B cell (primary cell): ENCODE data around the gene ACOX2. TPM values are rescaled to one million over a fixed set of nuclear protein-coding genes. Genes with fewer than 3 reads are reported as not detected.

Experiments
- ATAC-seq: fragments of 200-7000 bp; cut with Tn5 transposase; one replicate; pipeline ENCODE4 v1.10.0; 2021; ENCODE audit warnings: low read depth, mild to moderate bottlenecking, moderate number of reproducible peaks, moderate library complexity
- CTCF ChIA-PET: fragments of 350-600 bp; sonication (Branson Sonifier 250); formaldehyde crosslinking; loops from one replicate; lab custom pipeline; 2021; ENCODE audit warnings: antibody characterized with exemption, inconsistent platforms; lab: Charles Lee
- POLR2A ChIA-PET: fragments of 350-600 bp; sonication (Branson Sonifier 250); formaldehyde crosslinking; loops from one replicate; lab custom pipeline; 2021; ENCODE audit warnings: antibody characterized with exemption; lab: Charles Lee
- DNase-seq: peaks from one replicate; pipeline ENCODE4 v3.0.0; 2013
- H2AFZ ChIP-seq: 2 replicates; pipeline ENCODE4 v1.6.1; 2012; ENCODE audit warnings: mild to moderate bottlenecking, low read depth, low read length; ENCODE audit not compliant: insufficient read depth, poor library complexity, severe bottlenecking
- H3K27ac ChIP-seq, 2 donors: 1 replicate in 1 of 2; 2 replicates in 1 of 2; pipeline ENCODE4 v1.5.1; 2012 to 2013; ENCODE audit warnings: low read length in 2 of 2, mild to moderate bottlenecking in 2 of 2, moderate library complexity in 1 of 2
- H3K27me3 ChIP-seq, 4 experiments: fragments of 200-600 bp in 1 of 4; sonication (generic) in 1 of 4; replicated peaks in 1 of 4; 1 replicate in 2 of 4; 2 replicates in 2 of 4; pipeline versions ENCODE4 v1.6.1 to v1.7.0; 2013 to 2016; ENCODE audit warnings: low read length in 3 of 4, mild to moderate bottlenecking in 2 of 4, mixed read lengths in 1 of 4, moderate library complexity in 1 of 4; ENCODE audit not compliant: insufficient read depth in 4 of 4, control insufficient read depth in 3 of 4; ENCODE audit errors: control extremely low read depth in 1 of 4
- H3K36me3 ChIP-seq, 2 experiments: replicated peaks in 1 of 2; 1 replicate in 1 of 2; 2 replicates in 1 of 2; pipeline versions ENCODE4 v1.6.1 to v1.7.1; 2013; ENCODE audit warnings: low read length in 1 of 2; ENCODE audit not compliant: insufficient read depth in 2 of 2, control insufficient read depth in 1 of 2; ENCODE audit errors: control extremely low read depth in 1 of 2, extremely low read depth in 1 of 2
- H3K4me1 ChIP-seq, 2 donors: fragments of 200-600 bp in 1 of 2; sonication (generic) in 1 of 2; 1 replicate in 1 of 2; 2 replicates in 1 of 2; pipeline versions ENCODE4 v1.5.1 to v1.6.1; 2013 to 2017; ENCODE audit warnings: low read length in 2 of 2; ENCODE audit not compliant: control insufficient read depth in 2 of 2, insufficient read depth in 2 of 2
- H3K4me2 ChIP-seq: replicated peaks from 2 replicates; pipeline ENCODE3; 2012; ENCODE audit warnings: mild to moderate bottlenecking, low read depth, low read length; ENCODE audit not compliant: poor library complexity, severe bottlenecking
- H3K4me3 ChIP-seq, 5 experiments: fragments of 200-600 bp in 1 of 5; sonication (generic) in 1 of 5; 1 replicate in 3 of 5; 2 replicates in 2 of 5; pipeline versions ENCODE4 v1.5.1 to v1.7.0; 2011 to 2016; ENCODE audit warnings: low read length in 4 of 5, mild to moderate bottlenecking in 4 of 5, low read depth in 2 of 5, control low read depth in 1 of 5, moderate library complexity in 1 of 5; ENCODE audit not compliant: insufficient read depth in 1 of 5; ENCODE audit errors: control extremely low read depth in 1 of 5, extremely low read depth in 1 of 5
- H3K79me2 ChIP-seq: fragments of 200-600 bp; sonication (generic); one replicate; pipeline ENCODE4 v1.6.0; 2016; ENCODE audit warnings: low read length; ENCODE audit not compliant: control insufficient read depth, insufficient read depth
- H3K9ac ChIP-seq: fragments of 200-600 bp; sonication (generic); 2 replicates; pipeline ENCODE4 v1.6.1; 2017; ENCODE audit warnings: mild to moderate bottlenecking, low read length, moderate library complexity
- H3K9me3 ChIP-seq, 3 donors: one replicate each; pipeline versions ENCODE4 v1.6.1 to v1.7.1; 2013; ENCODE audit warnings: low read length in 2 of 3; ENCODE audit not compliant: control insufficient read depth in 2 of 3, insufficient read depth in 1 of 3; ENCODE audit errors: control extremely low read depth in 1 of 3
- H4K20me1 ChIP-seq: 2 replicates; pipeline ENCODE4 v1.6.0; 2012; ENCODE audit warnings: mild to moderate bottlenecking, low read length; ENCODE audit not compliant: insufficient read depth, control insufficient read depth, poor library complexity, severe bottlenecking
- H3K27ac Mint-ChIP-seq: one replicate; pipeline ENCODE4 v1.8.0; 2021; ENCODE audit warnings: mixed read lengths
- H3K27me3 Mint-ChIP-seq: one replicate; pipeline ENCODE4 v1.8.0; 2021; ENCODE audit warnings: mixed read lengths
- H3K4me1 Mint-ChIP-seq: one replicate; pipeline ENCODE4 v1.8.0; 2021; ENCODE audit warnings: mixed read lengths
- H3K4me3 Mint-ChIP-seq: one replicate; pipeline ENCODE4 v1.8.0; 2021; ENCODE audit warnings: mixed read lengths
- H3K9me3 Mint-ChIP-seq: one replicate; pipeline ENCODE4 v1.8.0; 2022; ENCODE audit warnings: mixed read lengths; ENCODE audit not compliant: insufficient read depth
- EZH2 ChIP-seq: IDR thresholded peaks from 2 replicates; pipeline ENCODE4 v1.6.1; 2012; ENCODE audit warnings: borderline replicate concordance, low read depth, mild to moderate bottlenecking, moderate library complexity, low read length; ENCODE audit not compliant: insufficient read depth, poor library complexity, severe bottlenecking
- WGBS: methylation state at CpG from one replicate; pipeline ENCODE4 v1.1.5; 2013; ENCODE audit warnings: missing lambda C conversion rate; ENCODE audit not compliant: insufficient coverage; 5-methylcytosine and 5-hydroxymethylcytosine counted together
- intact Hi-C: fragments of 100-400 bp; cut with micrococcal nuclease; formaldehyde crosslinking; loops from one replicate; pipeline ENCODE4 v1.10.0; 2022
- polyA plus RNA-seq: library from polyadenylated mRNA; depleted of rRNA; stranded (reverse); fragments of >200 nt; gene quantifications from 2 replicates; pipeline ENCODE4 v1.2.3, GENCODE V29; 2012
- total RNA-seq, 2 donors: library from RNA; stranded (reverse); fragments of 120-200 nt in 1 of 2; gene quantifications; 1 replicate in 1 of 2; 2 replicates in 1 of 2; pipeline versions ENCODE4 v1.2.3 to v1.2.4, GENCODE V29; 2013 to 2022
- TF ChIP-seq, protein P1 (sequence below): fragments of 200-600 bp; IDR thresholded peaks from one replicate; pipeline ENCODE4 v1.8.0; 2022; ENCODE audit warnings: antibody characterized with exemption, mild to moderate bottlenecking

Gene ACOX2
- total and polyA plus RNA-seq, 2 donors (not counting 1 experiment from before 2014, with no cell fraction given), result not detected

DNA sequence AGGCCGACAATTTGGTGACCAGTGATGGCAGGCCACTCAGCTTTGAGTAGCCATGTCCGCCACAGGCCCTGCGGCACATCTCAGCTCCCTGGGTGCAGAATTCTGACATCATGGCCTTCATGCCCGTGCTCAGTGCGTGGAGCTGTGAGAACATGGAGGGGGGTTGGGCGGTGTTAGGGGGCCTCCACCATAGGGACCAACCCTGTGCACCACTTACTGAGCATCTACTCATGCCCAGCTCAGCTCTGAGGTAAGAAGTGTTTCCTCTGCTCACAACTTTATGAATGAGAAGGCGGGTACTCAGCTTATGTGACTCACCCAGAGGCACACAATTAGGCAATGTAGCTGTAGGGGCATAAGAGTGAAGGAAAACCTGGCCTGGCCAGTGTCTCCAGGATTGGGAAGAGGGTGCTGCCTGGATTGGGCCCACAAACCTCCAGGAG is 10.5 kb downstream of the ACOX2 start:
- Histone ChIP-seq H3K27me3 (no peaks in the 10 kb centered on the region), H3K9ac (no peak overlapping the region), H3K27ac (no peak overlapping the region), H3K79me2 (no peaks in the 10 kb centered on the region), H3K36me3 (no peaks in the 10 kb centered on the region), H3K4me2 (no peak overlapping the region), H3K9me3 (no peaks in the 10 kb centered on the region), H3K4me1 (no peaks in the 10 kb centered on the region), H3K4me3 (no peak overlapping the region), H4K20me1 (no peaks in the 10 kb centered on the region), H2AFZ (no peak overlapping the region)
- WGBS, result 88% methylated on average over 3 of the region's 7 CpGs
- intact Hi-C loops, result no loop called here
- TF ChIP-seq, protein P1, sequence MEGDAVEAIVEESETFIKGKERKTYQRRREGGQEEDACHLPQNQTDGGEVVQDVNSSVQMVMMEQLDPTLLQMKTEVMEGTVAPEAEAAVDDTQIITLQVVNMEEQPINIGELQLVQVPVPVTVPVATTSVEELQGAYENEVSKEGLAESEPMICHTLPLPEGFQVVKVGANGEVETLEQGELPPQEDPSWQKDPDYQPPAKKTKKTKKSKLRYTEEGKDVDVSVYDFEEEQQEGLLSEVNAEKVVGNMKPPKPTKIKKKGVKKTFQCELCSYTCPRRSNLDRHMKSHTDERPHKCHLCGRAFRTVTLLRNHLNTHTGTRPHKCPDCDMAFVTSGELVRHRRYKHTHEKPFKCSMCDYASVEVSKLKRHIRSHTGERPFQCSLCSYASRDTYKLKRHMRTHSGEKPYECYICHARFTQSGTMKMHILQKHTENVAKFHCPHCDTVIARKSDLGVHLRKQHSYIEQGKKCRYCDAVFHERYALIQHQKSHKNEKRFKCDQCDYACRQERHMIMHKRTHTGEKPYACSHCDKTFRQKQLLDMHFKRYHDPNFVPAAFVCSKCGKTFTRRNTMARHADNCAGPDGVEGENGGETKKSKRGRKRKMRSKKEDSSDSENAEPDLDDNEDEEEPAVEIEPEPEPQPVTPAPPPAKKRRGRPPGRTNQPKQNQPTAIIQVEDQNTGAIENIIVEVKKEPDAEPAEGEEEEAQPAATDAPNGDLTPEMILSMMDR, result no peak
- TF ChIP-seq EZH2, result no peak
- Mint-ChIP-seq H3K4me1 (no peaks in the 10 kb centered on the region), H3K9me3 (no peaks in the 10 kb centered on the region), H3K4me3 (no peak overlapping the region), H3K27me3 (no peaks in the 10 kb centered on the region), H3K27ac (no peak overlapping the region)
- ChIA-PET POLR2A (no interaction called here), CTCF (interaction anchor here (1.0 to 1.5 kb wide), 2 partner anchors 206 to 219 kb away, joined by 3 read pairs; no protein-coding TSS in a partner anchor)
- no peak for ATAC-seq
- DNase-seq, result no peak

DNA sequence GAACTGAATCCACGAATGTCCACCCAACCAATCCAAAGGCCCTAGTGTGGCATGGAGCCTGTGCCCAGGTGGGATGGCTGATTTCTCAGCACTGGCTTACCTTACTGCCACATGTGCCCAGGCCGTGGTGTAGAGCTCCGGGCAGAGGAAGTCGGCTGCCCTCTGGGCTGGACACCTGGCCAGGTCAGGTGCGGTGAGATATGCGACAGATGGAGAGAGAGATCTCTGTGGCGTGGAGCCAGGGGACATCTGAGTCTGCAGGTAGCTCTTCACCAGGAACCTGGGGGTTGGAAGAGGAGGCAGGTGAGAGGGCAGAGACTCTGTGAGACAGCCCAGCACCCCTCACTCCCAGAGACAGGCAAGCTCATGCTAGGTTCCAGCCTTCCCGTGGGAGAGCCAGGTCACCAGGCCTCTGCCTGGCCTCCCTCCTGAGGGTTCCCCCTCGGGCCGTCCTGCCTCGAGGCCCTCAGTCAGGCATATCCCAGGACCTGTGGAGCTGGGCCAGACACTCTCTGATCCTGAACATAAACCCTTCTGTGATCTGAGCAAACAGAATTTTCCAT is 12.6 kb downstream of the ACOX2 start:
- DNase-seq, result no peak
- Histone ChIP-seq H3K79me2 (no peaks in the 10 kb centered on the region), H3K27ac (no peak overlapping the region), H2AFZ (no peak overlapping the region), H3K36me3 (no peaks in the 10 kb centered on the region), H3K9me3 (no peaks in the 10 kb centered on the region), H3K4me1 (no peaks in the 10 kb centered on the region), H4K20me1 (no peaks in the 10 kb centered on the region), H3K9ac (no peak overlapping the region), H3K4me3 (no peak overlapping the region), H3K4me2 (no peak overlapping the region), H3K27me3 (no peaks in the 10 kb centered on the region)
- no peaks in the 10 kb centered on the region for H3K4me1 Mint-ChIP-seq
- H3K27ac Mint-ChIP-seq, result no peak overlapping the region
- POLR2A ChIA-PET, result no interaction called here
- no peak for ATAC-seq
- H3K4me3 Mint-ChIP-seq, result no peak overlapping the region
- H3K9me3 Mint-ChIP-seq, result no peaks in the 10 kb centered on the region
- CTCF ChIA-PET, result interaction anchor here (1.1 to 1.3 kb wide), 2 partner anchors 9 to 10 kb away, joined by 3 read pairs; no protein-coding TSS in a partner anchor
- TF ChIP-seq, protein P1, result no peak
- TF ChIP-seq EZH2, result no peak
- 96% methylated on average over 11 of the region's 11 CpGs for WGBS
- intact Hi-C loops, result no loop called here
- no peaks in the 10 kb centered on the region for H3K27me3 Mint-ChIP-seq
